Natural killer cell treated with Interleukin-12 subunit alpha and Interleukin-12 subunit beta and Interleukin-15 and Interleukin-18, amount 100 ng/mL, for 72 hours (primary cell): ENCODE data around the gene SOCS1. TPM values are rescaled to one million over a fixed set of nuclear protein-coding genes. Genes with fewer than 3 reads are reported as not detected.
A peak's percentile ranks its signal among the peaks of the same experiment; 100 is the strongest.

Source experiments
- ATAC-seq, 2 donors: fragments of 150-1000 bp; cut with Tn5 transposase in 1 of 2; sonication (Bioruptor Pico), chemical (Tn5 transposase) in 1 of 2; 2 replicates each; pipeline ENCODE4 v1.10.0; 2021
- DNase-seq: peaks from one replicate; pipeline ENCODE4 v3.0.0; 2022; ENCODE audit warnings: low spot score
- H3K27ac Mint-ChIP-seq, 2 donors: 1 replicate in 1 of 2; 2 replicates in 1 of 2; pipeline ENCODE4 v1.8.0; 2022; ENCODE audit warnings: mixed read lengths in 2 of 2, mild to moderate bottlenecking in 1 of 2, moderate library complexity in 1 of 2
- H3K27me3 Mint-ChIP-seq, 2 donors: 1 replicate in 1 of 2; 2 replicates in 1 of 2; pipeline ENCODE4 v1.8.0; 2022; ENCODE audit warnings: mixed read lengths in 2 of 2
- H3K36me3 Mint-ChIP-seq: one replicate; pipeline ENCODE4 v1.8.0; 2022; ENCODE audit warnings: mixed read lengths
- H3K4me1 Mint-ChIP-seq, 2 donors: 1 replicate in 1 of 2; 2 replicates in 1 of 2; pipeline ENCODE4 v1.8.0; 2022; ENCODE audit warnings: low read depth in 2 of 2, mixed read lengths in 2 of 2, mild to moderate bottlenecking in 1 of 2
- H3K4me3 Mint-ChIP-seq: one replicate; pipeline ENCODE4 v1.8.0; 2022; ENCODE audit warnings: mixed read lengths
- H3K9me3 Mint-ChIP-seq: 2 replicates; pipeline ENCODE4 v1.8.0; 2022; ENCODE audit warnings: mixed read lengths
- total RNA-seq, 2 donors: library from RNA; stranded (reverse); gene quantifications; one replicate each; pipeline ENCODE4 v1.2.3, GENCODE V29; 2022

The SOCS1 gene
- total RNA-seq, 2 donors from 2014 or later, result 199 to 299 TPM

- ATAC-seq, result no peak
- H3K4me1 Mint-ChIP-seq, result peaks cover 41 to 50% of the 10 kb centered on the region in 2 donors
Measured at GRCh38 chr16:11262915-11263314, 6.9 kb upstream of the SOCS1 start.

GRCh38 chr16:11260596-11260966 is 4.6 kb upstream of the SOCS1 start:
- Mint-ChIP-seq H3K36me3 (no peaks in the 10 kb centered on the region), H3K27ac (peak overlapping the region; percentile 75 to 79), H3K4me3 (no peak overlapping the region), H3K27me3 (peaks cover 0 to 18% of the 10 kb centered on the region in 2 donors), H3K9me3 (no peaks in the 10 kb centered on the region), H3K4me1 (peaks cover 49 to 60% of the 10 kb centered on the region in 2 donors)
- DNase-seq, result no peak
- ATAC-seq, result no peak

More at GRCh38 chr16:11262915-11263314, 6.9 kb upstream of the SOCS1 start:
- Mint-ChIP-seq H3K4me3 (peak overlapping the region; percentile 26), H3K9me3 (no peaks in the 10 kb centered on the region), H3K27me3 (peaks cover 4 to 18% of the 10 kb centered on the region in 2 donors), H3K27ac (peak overlapping the region in 1 of 2 donors; percentile 58), H3K36me3 (no peaks in the 10 kb centered on the region)
- no peak for DNase-seq

- Mint-ChIP-seq H3K4me3 (peak overlapping the region; percentile 59), H3K27ac (peak overlapping the region; percentile 75 to 79)
- ATAC-seq, result no peak
Measured at GRCh38 chr16:11259655-11260595, 3.9 kb upstream of the SOCS1 start.

DNA sequence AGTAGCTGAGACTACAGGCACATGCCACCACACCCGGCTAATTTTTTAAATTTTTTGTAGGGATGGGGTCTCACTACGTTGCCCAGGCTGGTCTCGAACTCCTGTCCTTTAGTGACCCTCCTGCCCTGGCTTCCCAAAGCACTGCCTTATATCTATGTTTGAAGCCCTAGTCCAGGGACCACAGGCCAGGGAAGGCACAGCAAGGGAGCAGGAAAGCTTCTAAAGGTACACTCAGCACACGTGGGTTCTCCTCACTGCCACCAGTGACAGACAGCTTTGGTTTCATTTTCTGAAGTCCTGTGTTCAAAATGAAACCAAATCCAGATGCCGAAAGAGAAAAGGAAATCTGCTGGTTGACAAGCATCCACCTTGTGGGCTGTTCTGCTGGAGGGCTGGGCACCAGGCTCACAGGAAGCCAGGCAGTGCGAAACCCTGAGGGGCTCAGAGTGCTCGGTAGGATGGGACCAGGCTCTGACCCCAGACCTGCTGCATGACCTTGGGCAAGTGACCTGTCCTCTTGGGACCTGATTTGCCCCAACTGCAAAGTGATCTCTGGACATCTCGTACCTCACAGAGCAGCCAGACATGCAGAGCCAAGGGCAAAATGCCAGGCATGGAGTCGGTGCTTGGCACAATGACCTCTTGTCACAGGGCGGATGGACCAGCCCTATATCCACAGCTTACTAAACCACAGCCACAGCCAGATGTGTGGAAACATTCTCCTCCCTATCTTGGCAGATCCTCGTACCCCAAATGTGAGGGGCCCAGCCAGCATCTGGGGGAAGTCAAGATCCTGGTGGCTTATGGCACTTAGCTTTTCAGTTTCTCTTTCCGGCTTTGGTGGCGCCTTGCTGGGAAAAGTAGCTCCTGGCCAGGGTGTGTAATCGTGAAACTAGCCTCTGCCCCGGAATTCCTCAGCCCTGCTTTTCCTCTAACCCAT is 2.8 kb upstream of the SOCS1 start:
- peaks cover 41 to 50% of the 10 kb centered on the region in 2 donors for H3K4me1 Mint-ChIP-seq
- peak; percentile 3 to 29 for ATAC-seq

More at GRCh38 chr16:11259655-11260595, 3.9 kb upstream of the SOCS1 start:
- DNase-seq, result no peak
- H3K36me3 Mint-ChIP-seq, result no peaks in the 10 kb centered on the region
- H3K4me1 Mint-ChIP-seq, result peaks cover 49 to 60% of the 10 kb centered on the region in 2 donors
- no peaks in the 10 kb centered on the region for H3K9me3 Mint-ChIP-seq
- peaks cover 0 to 18% of the 10 kb centered on the region in 2 donors for H3K27me3 Mint-ChIP-seq

DNA sequence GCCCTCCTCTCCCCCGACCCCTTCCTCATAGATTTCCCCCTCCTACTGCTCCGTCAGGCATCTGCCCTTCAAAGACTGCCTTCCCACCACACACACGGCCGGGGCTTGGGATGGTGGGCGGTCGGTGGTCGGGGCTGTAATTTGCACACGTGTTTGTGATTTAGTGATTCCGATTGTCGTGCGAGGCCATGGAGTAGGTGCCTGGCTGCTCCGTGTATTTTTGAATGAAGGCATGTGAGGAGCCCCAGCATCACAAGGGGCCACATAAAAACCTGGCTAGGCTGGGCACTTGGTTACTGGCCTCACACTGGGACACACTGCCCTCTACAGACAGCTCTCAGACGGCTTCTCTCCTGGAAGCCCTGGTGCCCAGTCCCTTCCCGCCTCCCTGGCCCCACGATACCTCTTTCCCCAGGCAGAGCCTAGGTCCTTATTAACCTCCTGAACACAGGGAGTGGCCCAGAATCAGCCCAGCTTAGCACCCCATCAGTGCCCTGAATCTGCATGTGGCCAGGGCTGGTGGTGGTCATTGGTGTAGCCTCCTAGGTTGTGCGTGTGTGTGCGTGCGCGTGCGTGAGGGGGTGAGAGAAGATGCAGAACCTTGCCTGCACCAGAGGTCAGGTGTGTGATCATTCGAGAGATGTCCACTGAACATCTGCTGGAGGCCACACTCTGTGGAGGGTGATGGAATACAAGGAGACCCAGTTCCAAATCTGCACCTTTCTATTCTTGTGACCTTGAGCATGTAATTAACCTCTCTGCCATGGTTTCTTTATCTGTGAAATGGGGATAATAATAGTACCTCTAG is 1.3 kb upstream of the SOCS1 start:
- Mint-ChIP-seq H3K27ac (peak overlapping the region; percentile 79 to 93), H3K27me3 (peaks cover 0 to 8% of the 10 kb centered on the region in 2 donors), H3K36me3 (peaks cover 14% of the 10 kb centered on the region), H3K4me1 (peaks cover 43 to 49% of the 10 kb centered on the region in 2 donors), H3K9me3 (no peaks in the 10 kb centered on the region), H3K4me3 (peak overlapping the region; percentile 88)
- peak; percentile 71 for DNase-seq
- no peak for ATAC-seq

More for the DNA sequence above, 2.8 kb upstream of the SOCS1 start:
- DNase-seq, result peak; percentile 74
- peaks cover 0 to 17% of the 10 kb centered on the region in 2 donors for H3K27me3 Mint-ChIP-seq
- H3K36me3 Mint-ChIP-seq, result peaks cover 1% of the 10 kb centered on the region
- H3K9me3 Mint-ChIP-seq, result no peaks in the 10 kb centered on the region
- peak overlapping the region; percentile 75 to 79 for H3K27ac Mint-ChIP-seq
- peak overlapping the region; percentile 59 for H3K4me3 Mint-ChIP-seq

DNA sequence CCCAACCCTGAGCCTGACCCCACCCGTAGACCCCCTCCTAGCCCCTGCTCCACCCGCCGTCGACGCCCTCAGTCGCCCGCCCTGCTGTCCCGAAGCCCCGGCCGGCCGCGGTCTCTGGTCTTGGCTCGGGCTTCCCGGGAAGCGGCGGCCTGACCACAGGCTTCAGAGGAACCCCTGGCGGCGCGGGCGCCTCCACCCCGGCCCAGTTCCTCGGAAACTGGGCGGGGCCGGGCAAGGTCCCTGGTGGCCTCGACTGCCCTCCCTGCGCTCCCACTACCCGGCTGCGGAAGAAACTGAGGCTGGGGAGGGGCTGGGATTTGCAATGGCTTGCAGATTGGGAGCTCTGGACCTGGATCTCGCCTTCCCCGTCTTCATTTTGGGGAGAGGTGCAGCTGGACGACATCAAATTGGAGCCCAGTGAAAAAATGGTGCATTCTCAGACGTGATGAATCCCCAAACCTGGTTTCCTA is 692 bp upstream of the SOCS1 start:
- H3K4me1 Mint-ChIP-seq, result peaks cover 49 to 54% of the 10 kb centered on the region in 2 donors
- no peaks in the 10 kb centered on the region for H3K9me3 Mint-ChIP-seq
- ATAC-seq (no peak), DNase-seq (peak; percentile 70)
- peak overlapping the region; percentile 88 for H3K4me3 Mint-ChIP-seq
- peaks cover 0 to 8% of the 10 kb centered on the region in 2 donors for H3K27me3 Mint-ChIP-seq
- peaks cover 14% of the 10 kb centered on the region for H3K36me3 Mint-ChIP-seq
- peak overlapping the region; percentile 79 to 93 for H3K27ac Mint-ChIP-seq

DNA sequence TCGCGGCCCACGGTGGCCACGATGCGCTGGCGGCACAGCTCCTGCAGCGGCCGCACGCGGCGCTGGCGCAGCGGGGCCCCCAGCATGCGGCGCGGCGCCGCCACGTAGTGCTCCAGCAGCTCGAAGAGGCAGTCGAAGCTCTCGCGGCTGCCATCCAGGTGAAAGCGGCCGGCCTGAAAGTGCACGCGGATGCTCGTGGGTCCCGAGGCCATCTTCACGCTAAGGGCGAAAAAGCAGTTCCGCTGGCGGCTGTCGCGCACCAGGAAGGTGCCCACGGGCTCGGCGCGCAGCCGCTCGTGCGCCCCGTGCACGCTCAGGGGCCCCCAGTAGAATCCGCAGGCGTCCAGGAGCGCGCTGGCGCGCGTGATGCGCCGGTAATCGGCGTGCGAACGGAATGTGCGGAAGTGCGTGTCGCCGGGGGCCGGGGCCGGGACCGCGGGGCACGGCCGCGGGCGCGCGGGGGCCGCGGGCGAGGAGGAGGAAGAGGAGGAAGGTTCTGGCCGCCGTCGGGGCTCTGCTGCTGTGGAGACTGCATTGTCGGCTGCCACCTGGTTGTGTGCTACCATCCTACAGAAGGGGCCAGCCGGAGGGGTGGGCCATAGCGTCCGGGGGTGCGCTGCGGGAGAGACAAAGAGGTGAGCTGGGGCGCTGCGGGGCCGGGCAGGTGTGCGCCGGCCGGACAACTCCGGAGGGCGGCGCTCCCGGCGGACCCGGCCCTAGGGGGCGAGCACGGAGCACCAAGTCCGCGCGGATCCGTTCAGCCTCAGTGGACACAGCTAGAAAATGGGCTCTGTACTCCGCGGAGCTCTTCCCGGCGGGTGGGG is 879 bp downstream of the SOCS1 start:
- H3K9me3 Mint-ChIP-seq, result no peaks in the 10 kb centered on the region
- peak overlapping the region; percentile 98 to 99 for H3K27ac Mint-ChIP-seq
- ATAC-seq (peak; percentile 0), DNase-seq (no peak)
- H3K36me3 Mint-ChIP-seq, result peaks cover 20% of the 10 kb centered on the region
- peaks cover 58 to 59% of the 10 kb centered on the region in 2 donors for H3K4me1 Mint-ChIP-seq
- H3K4me3 Mint-ChIP-seq, result peak overlapping the region; percentile 99
- peaks cover 0 to 6% of the 10 kb centered on the region in 2 donors for H3K27me3 Mint-ChIP-seq

- no peaks in the 10 kb centered on the region for H3K9me3 Mint-ChIP-seq
- peak overlapping the region; percentile 98 to 99 for H3K27ac Mint-ChIP-seq
- H3K4me3 Mint-ChIP-seq, result peak overlapping the region; percentile 99
- ATAC-seq, result no peak
- H3K27me3 Mint-ChIP-seq, result no peaks in the 10 kb centered on the region
- DNase-seq, result no peak
- H3K36me3 Mint-ChIP-seq, result peaks cover 20% of the 10 kb centered on the region
- H3K4me1 Mint-ChIP-seq, result peaks cover 51 to 52% of the 10 kb centered on the region in 2 donors
Measured at GRCh38 chr16:11253995-11254912, 1.8 kb downstream of the SOCS1 start.

- H3K27ac Mint-ChIP-seq, result peak overlapping the region; percentile 98 to 99
- H3K9me3 Mint-ChIP-seq, result no peaks in the 10 kb centered on the region
- peaks cover 43 to 48% of the 10 kb centered on the region in 2 donors for H3K4me1 Mint-ChIP-seq
- DNase-seq, result peak; percentile 80
- H3K36me3 Mint-ChIP-seq, result peaks cover 20% of the 10 kb centered on the region
- no peaks in the 10 kb centered on the region for H3K27me3 Mint-ChIP-seq
- peak; percentile 1 to 26 for ATAC-seq
- H3K4me3 Mint-ChIP-seq, result peak overlapping the region; percentile 99
Measured at GRCh38 chr16:11253009-11253994, 2.7 kb downstream of the SOCS1 start.

DNA sequence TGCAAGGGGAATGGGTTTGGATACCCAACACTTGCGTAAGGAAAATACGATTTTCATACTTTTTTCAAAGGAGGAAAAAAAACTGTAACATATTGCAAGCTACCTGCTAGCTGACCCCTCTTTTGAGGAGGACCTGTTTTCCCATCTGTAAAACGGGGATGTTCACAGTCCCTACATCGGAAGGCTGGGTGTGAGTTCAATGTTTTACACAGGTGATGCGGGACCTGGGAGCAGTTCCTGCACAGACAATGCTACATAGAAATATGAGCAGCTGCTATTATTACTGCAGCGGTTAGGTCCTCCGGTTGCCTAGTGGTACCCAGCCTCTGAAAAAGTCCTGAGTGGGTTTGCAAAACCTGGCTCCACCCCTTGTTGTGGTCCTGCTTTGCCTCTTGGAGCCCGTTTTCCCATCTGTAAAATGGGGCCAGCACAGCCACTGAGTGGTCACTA is 3.5 kb downstream of the SOCS1 start:
- peak overlapping the region; percentile 99 for H3K4me3 Mint-ChIP-seq
- H3K4me1 Mint-ChIP-seq, result peaks cover 42 to 47% of the 10 kb centered on the region in 2 donors
- no peaks in the 10 kb centered on the region for H3K27me3 Mint-ChIP-seq
- peak overlapping the region; percentile 98 to 99 for H3K27ac Mint-ChIP-seq
- H3K9me3 Mint-ChIP-seq, result no peaks in the 10 kb centered on the region
- ATAC-seq (no peak), DNase-seq (no peak)
- peaks cover 20% of the 10 kb centered on the region for H3K36me3 Mint-ChIP-seq
